Measurements from ENCODE around the gene KCNMA1.

- TF ChIP-seq CTCF (IDR thresholded peaks at IDR 0.05) (no peak), POLR2A (IDR thresholded peaks at IDR 0.05) (no peak)
Measured at GRCh38 chr10:76911184-76911583, 726.4 kb downstream of the KCNMA1 start.
